ENCODE measurements around the gene SEMA3A. TPM values are rescaled to one million over a fixed set of nuclear protein-coding genes. Genes with fewer than 3 reads are reported as not detected.
"Not testable (repeated sequence)": the region's sequence is repeated elsewhere in the genome, so short reads cannot be mapped to it uniquely, and the experiment has no call there.

SEMA3A gene
- polyA plus RNA-seq, result 0.08 TPM

- H3K4me3 Mint-ChIP-seq, result peak within 1 kb of the TSS in 1 of 4 donors; percentile 68
- no peak within 1 kb of the TSS for H3K27ac Mint-ChIP-seq
- H3K27me3 Mint-ChIP-seq, result no peaks in the 10 kb centered on the region
- peaks cover 0 to 5% (median 4%) of the 10 kb centered on the region in 3 donors for H3K4me1 Mint-ChIP-seq
- H3K36me3 Mint-ChIP-seq, result no peaks in the 10 kb centered on the region
- H3K9me3 Mint-ChIP-seq, result no peaks in the 10 kb centered on the region
These were observed at the start of gene SEMA3A for GRCh38 chr7:84194484-84195271. Gene SEMA3A (minus strand): TSS chr7:84194789. CDS start chr7:84194586, 203 bp downstream.

GRCh38 chr7:84243037-84243436 is 48.4 kb upstream of the SEMA3A start:
- not testable (repeated sequence) for H3K4me3 Mint-ChIP-seq, H3K27ac Mint-ChIP-seq, H3K27me3 Mint-ChIP-seq, H3K36me3 Mint-ChIP-seq, H3K4me1 Mint-ChIP-seq
- peaks cover 5 to 28% (median 10%) of the 10 kb centered on the region in 3 donors for H3K9me3 Mint-ChIP-seq

DNA sequence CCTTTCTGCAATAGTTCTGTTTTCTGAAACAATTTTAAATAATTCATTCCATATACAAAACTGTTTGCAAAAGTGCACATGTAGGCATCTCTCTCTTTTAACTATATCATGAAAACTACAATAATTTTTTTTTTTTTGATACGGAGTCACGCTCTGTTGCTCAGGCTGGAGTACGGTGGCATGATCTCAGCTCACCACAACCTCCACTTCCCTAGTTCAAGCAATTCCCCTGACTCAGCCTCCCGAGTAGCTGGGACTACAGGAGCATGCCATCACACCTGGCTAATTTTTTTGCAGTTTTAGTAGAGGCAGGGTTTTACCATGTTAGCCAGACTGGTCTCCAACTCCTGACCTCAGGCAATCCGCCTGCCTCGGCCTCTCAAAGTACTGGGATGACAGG is 44.0 kb upstream of the SEMA3A start:
- no peaks in the 10 kb centered on the region for H3K27me3 Mint-ChIP-seq
- H3K4me1 Mint-ChIP-seq, result no peaks in the 10 kb centered on the region
- H3K36me3 Mint-ChIP-seq, result no peaks in the 10 kb centered on the region
- peaks cover 5 to 14% (median 12%) of the 10 kb centered on the region in 3 donors for H3K9me3 Mint-ChIP-seq
- H3K27ac Mint-ChIP-seq, result no peak overlapping the region
- no peak overlapping the region for H3K4me3 Mint-ChIP-seq

DNA sequence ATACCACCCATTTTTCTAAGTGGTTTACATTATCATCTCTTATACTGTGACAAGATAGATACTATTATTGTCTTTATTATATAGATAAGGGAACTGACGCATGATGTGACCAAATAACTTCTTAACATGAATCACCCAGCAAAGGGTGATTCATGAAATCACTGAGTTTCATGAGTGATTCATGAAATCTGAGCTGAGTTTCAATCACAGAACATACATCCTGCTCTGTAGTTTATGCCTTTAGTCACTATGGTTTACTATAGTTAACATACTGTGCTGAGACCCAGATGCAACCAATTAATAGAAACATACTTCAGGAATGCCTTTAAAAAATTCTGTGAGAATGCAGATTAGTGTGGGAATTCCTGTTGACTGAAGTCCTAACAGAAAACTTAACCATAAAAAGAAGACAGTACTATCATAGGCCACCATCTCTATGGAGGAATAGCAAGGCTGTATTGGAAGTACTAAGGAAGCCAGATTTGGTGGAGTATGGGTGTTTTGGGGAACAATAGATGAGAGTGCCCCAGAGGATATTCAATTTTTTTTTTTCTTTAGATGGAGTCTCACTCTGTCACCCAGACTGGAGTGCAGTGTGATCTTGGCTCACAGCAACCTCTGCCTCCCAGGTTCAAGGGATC is 43.1 kb upstream of the SEMA3A start:
- H3K27me3 Mint-ChIP-seq, result no peaks in the 10 kb centered on the region
- no peak overlapping the region for H3K27ac Mint-ChIP-seq
- no peaks in the 10 kb centered on the region for H3K4me1 Mint-ChIP-seq
- H3K4me3 Mint-ChIP-seq, result no peak overlapping the region
- H3K36me3 Mint-ChIP-seq, result no peaks in the 10 kb centered on the region
- H3K9me3 Mint-ChIP-seq, result peaks cover 5 to 13% (median 12%) of the 10 kb centered on the region in 3 donors

- peaks cover 2 to 12% (median 3%) of the 10 kb centered on the region in 3 donors for H3K9me3 Mint-ChIP-seq
- H3K4me1 Mint-ChIP-seq, result no peaks in the 10 kb centered on the region
- H3K4me3 Mint-ChIP-seq, result no peak overlapping the region
- H3K27ac Mint-ChIP-seq, result no peak overlapping the region
- H3K27me3 Mint-ChIP-seq, result no peaks in the 10 kb centered on the region
- no peaks in the 10 kb centered on the region for H3K36me3 Mint-ChIP-seq
These were observed 41.8 kb upstream of the SEMA3A start for GRCh38 chr7:84236398-84236797.

GRCh38 chr7:84232646-84233045 is 38.1 kb upstream of the SEMA3A start:
- H3K4me1 Mint-ChIP-seq, result no peaks in the 10 kb centered on the region
- no peaks in the 10 kb centered on the region for H3K27me3 Mint-ChIP-seq
- H3K36me3 Mint-ChIP-seq, result no peaks in the 10 kb centered on the region
- peaks cover 0 to 8% (median 0%) of the 10 kb centered on the region in 3 donors for H3K9me3 Mint-ChIP-seq
- no peak overlapping the region for H3K27ac Mint-ChIP-seq
- H3K4me3 Mint-ChIP-seq, result no peak overlapping the region

GRCh38 chr7:84231157-84231556 is 36.6 kb upstream of the SEMA3A start:
- Mint-ChIP-seq H3K9me3 (peaks cover 0 to 7% (median 0%) of the 10 kb centered on the region in 3 donors), H3K4me1 (no peaks in the 10 kb centered on the region), H3K36me3 (no peaks in the 10 kb centered on the region), H3K4me3 (no peak overlapping the region), H3K27me3 (no peaks in the 10 kb centered on the region), H3K27ac (no peak overlapping the region)

DNA sequence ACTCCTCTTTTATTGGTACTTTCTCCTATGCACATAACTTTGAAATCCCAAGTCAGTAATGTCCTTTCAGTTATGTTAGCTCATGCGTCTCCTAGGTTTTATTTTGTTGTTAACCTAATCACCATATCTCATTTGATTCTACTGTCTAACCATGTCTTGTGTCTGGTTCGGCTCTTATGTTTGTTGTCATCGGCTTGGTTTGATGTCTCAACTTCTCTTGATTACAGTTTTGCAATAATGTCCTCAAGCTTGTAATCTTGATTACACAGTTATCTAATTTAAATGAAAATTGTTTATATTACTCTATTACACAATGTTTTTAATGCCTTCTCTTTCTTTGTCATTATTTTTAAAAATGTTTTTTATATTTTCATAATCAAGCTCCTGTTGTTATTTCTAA is 35.9 kb upstream of the SEMA3A start:
- Mint-ChIP-seq H3K9me3 (peaks cover 0 to 2% (median 0%) of the 10 kb centered on the region in 3 donors), H3K27ac (no peak overlapping the region), H3K4me3 (no peak overlapping the region), H3K36me3 (no peaks in the 10 kb centered on the region), H3K27me3 (no peaks in the 10 kb centered on the region), H3K4me1 (no peaks in the 10 kb centered on the region)

GRCh38 chr7:84228526-84228925 is 33.9 kb upstream of the SEMA3A start:
- Mint-ChIP-seq H3K4me1 (no peaks in the 10 kb centered on the region), H3K36me3 (no peaks in the 10 kb centered on the region), H3K27ac (no peak overlapping the region), H3K4me3 (no peak overlapping the region), H3K27me3 (no peaks in the 10 kb centered on the region), H3K9me3 (peaks cover 0 to 5% (median 0%) of the 10 kb centered on the region in 3 donors)

DNA sequence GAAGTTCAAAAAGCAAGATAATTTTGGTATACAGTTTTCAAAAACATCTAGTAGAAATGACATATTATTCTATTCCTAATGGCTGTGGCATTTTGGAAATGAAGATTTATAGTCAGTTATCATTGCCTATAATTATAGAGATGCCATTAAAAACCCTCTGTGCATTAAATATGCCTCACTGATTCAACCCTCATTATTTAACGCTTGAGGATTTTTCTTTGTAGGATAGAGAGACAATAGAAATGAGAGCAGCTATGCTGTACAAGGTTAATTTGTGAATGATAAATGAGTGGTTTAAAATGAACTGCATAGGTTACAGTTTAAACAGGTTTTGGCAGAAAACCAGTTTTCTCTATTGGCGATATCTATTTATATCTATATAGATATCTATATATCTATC is 32.2 kb upstream of the SEMA3A start:
- Mint-ChIP-seq H3K9me3 (peaks cover 0 to 5% (median 0%) of the 10 kb centered on the region in 3 donors), H3K4me3 (no peak overlapping the region), H3K27ac (no peak overlapping the region), H3K4me1 (no peaks in the 10 kb centered on the region), H3K27me3 (no peaks in the 10 kb centered on the region), H3K36me3 (no peaks in the 10 kb centered on the region)

- Mint-ChIP-seq H3K9me3 (peaks cover 0 to 8% (median 2%) of the 10 kb centered on the region in 3 donors), H3K36me3 (no peaks in the 10 kb centered on the region), H3K27ac (no peak overlapping the region)
These were observed 29.9 kb upstream of the SEMA3A start for GRCh38 chr7:84224505-84224904.

DNA sequence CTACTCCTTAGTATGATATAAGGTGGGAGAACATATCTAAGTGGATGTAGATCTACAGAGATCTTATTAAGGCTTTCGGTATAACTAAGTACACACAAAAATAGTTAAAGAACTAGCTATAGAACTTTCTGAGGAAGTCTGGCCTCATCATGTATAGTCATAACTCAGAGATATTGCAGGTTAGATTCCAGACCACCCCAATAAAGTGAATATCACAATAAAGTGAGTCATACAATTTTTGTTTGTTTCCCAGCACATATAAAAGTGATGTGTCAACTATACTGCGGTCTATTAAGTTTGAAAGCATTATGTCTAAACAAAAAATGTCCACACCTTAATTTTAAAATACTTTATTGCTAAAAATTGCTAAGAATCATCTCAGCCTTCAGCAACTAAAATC is 24.7 kb upstream of the SEMA3A start:
- no peaks in the 10 kb centered on the region for H3K27me3 Mint-ChIP-seq

More at GRCh38 chr7:84224505-84224904, 29.9 kb upstream of the SEMA3A start:
- H3K4me1 Mint-ChIP-seq, result no peaks in the 10 kb centered on the region
- no peaks in the 10 kb centered on the region for H3K27me3 Mint-ChIP-seq
- no peak overlapping the region for H3K4me3 Mint-ChIP-seq

DNA sequence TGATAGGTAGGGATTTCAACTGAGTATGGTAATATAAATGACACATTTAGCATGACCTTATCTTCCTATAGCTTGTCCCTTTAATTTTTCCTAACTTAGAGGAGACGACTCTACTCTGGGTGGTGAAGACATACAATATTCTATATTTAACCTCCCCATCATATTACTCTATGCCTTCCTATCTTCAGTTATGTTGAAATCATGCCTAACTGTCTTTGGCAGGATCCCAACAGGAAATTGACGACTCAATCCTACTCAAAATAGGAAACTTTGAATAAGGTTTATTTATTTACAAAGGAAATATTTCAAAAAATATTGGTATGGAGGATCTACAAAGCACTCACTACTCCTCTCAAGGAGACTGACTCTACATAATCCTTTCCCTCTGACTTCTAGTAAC is 24.1 kb upstream of the SEMA3A start:
- Mint-ChIP-seq H3K9me3 (peaks cover 0 to 7% (median 2%) of the 10 kb centered on the region in 3 donors), H3K36me3 (no peaks in the 10 kb centered on the region), H3K4me1 (no peaks in the 10 kb centered on the region), H3K27me3 (no peaks in the 10 kb centered on the region), H3K27ac (no peak overlapping the region), H3K4me3 (no peak overlapping the region)

More for the DNA sequence above, 24.7 kb upstream of the SEMA3A start:
- no peaks in the 10 kb centered on the region for H3K4me1 Mint-ChIP-seq
- no peaks in the 10 kb centered on the region for H3K36me3 Mint-ChIP-seq
- H3K9me3 Mint-ChIP-seq, result peaks cover 0 to 7% (median 2%) of the 10 kb centered on the region in 3 donors
- no peak overlapping the region for H3K27ac Mint-ChIP-seq
- H3K4me3 Mint-ChIP-seq, result no peak overlapping the region

GRCh38 chr7:84216472-84216871 is 21.9 kb upstream of the SEMA3A start:
- Mint-ChIP-seq H3K4me1 (no peaks in the 10 kb centered on the region), H3K27ac (no peak overlapping the region), H3K9me3 (peaks cover 2 to 7% (median 3%) of the 10 kb centered on the region in 3 donors), H3K4me3 (no peak overlapping the region), H3K36me3 (no peaks in the 10 kb centered on the region), H3K27me3 (no peaks in the 10 kb centered on the region)

DNA sequence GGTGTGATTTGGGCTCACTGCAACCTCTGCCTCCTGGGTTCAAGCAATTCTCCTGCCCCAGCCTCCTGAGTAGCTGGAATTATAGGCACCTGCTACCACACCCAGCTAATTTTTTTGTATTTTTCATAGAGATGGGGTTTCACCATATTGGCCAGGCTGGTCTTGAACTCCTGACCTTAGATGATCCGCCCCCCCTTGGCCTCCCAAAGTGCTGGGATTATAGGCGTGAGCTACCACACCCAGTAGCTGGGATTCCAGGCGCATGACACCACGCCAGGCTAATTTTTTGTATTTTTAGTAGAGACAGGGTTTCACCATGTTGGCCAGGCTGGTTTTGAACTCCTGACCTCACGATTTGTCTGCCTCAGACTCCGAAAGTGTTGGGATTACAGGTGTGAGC is 20.2 kb upstream of the SEMA3A start:
- H3K4me3 Mint-ChIP-seq, H3K36me3 Mint-ChIP-seq, H3K27me3 Mint-ChIP-seq, H3K9me3 Mint-ChIP-seq, H3K27ac Mint-ChIP-seq, H3K4me1 Mint-ChIP-seq: not testable (repeated sequence)

DNA sequence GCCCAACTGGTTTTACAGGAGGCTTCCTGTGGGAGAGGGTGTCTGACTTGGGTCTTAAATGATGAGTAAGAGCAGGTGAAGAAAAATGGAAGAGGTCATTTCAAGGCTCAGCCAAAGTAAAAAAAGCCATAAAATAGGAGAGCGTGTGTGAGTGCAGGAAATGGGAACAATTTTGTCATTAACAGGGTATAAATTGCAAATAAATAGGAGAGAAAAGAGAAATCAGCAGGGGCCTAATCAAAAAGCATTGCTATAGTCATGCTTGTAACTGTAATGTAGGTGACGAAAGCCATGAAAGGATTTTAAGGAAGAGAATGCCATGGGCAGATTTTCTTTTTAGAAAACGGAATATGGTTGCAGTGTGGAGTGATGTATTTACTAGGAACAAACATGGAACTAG is 15.7 kb upstream of the SEMA3A start:
- H3K4me1 Mint-ChIP-seq, result no peaks in the 10 kb centered on the region
- H3K27ac Mint-ChIP-seq, result no peak overlapping the region
- H3K27me3 Mint-ChIP-seq, result no peaks in the 10 kb centered on the region
- no peak overlapping the region for H3K4me3 Mint-ChIP-seq
- H3K36me3 Mint-ChIP-seq, result no peaks in the 10 kb centered on the region
- peaks cover 0 to 3% (median under 1%) of the 10 kb centered on the region in 3 donors for H3K9me3 Mint-ChIP-seq
